SW480 (cell line): ENCODE results near the gene MMP7.
"Not testable (repeated sequence)": the region's sequence is repeated elsewhere in the genome, so short reads cannot be mapped to it uniquely, and the experiment has no call there.

Experiments used
- DNase-seq: peaks from one replicate; pipeline ENCODE4 v3.0.0-alpha.2; 2016; ENCODE audit warnings: low spot score

MMP7 gene

GRCh38 chr11:102539567-102539966 lies 9.0 kb upstream of the MMP7 start:
- DNase-seq: peak; percentile 73

DNA sequence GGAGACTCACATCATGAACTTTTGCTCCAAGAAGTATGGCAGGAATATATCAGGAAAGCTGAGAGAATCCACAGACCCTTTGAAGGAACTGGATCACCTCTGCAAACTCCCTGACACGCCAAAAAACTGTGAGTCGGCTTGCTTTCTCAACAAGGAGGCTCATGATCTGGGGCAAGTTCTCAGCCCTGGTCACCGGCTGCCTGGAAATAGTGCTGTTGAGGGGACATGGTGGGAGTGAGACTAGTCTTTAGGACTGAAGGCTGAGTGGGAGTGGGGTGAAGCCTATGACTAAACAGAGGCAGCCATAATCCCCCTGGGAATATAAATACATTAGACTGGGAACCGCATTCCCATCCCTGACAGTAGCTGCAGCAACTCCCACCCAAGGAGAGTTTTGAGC lies 8.4 kb upstream of the MMP7 start:
- peak; percentile 11 for DNase-seq

DNA sequence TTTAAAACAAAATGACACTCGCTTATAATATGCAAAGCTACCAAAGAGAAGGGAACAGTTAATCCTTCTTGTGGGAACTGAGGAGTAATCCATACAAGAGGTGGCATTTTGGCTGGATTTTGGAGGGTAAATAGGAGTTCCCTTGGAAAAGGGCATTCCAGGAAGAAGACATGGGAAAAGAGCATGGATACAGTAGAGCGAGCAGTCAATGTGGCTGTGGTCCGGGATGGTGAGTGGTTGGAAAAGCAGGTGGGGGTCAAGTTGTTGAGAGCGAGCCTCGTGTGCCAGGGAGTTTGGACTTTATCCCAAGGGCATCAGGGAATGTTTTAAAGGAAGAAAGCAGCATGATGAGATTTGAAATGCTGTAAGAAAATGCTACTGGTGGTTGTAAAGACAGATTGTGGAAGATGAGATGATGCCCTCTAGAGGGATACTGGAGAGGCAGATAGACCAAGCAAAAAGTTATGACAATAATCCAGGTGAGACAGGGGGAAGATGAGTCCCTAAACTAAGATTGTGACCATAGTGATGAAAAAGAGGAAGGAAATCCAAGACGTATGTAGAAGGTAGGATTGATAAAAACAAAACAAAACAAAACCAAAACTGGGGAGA lies 3.8 kb upstream of the MMP7 start:
- peak; percentile 11 for DNase-seq

DNA sequence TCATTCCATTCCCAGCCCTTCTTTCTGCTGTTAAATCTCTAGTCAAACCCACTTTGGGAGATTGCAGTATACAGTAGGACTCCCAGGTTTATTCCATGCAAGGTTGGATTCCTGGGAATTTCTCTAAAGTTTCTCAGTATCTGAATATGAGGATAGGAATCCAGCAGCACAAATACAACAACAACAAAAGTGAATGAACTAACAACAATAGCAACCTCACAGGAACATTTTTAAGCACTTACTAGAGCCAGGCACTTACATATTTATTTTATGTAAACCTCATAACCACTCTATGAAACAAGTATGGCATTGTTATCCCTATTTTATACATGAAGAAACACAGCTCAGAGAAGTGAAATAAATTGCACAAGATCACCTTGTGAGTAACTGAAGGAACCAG lies 1.9 kb downstream of the MMP7 start:
- DNase-seq: no peak

DNA sequence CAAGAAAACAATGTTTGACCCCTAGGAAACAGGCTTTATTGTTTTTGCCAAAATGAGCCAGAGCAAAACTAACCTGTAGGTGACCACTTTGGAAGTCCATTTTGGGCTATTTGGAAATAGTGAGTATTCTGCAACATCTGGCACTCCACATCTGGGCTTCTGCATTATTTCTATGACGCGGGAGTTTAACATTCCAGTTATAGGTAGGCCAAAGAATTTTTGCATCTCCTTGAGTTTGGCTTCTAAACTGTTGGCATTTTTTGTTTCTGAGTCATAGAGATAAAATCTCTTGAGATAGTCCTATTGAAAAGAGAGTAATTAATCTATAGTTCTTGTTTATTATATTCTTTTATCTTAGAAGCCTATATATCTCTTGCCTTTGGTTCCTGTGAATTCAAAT lies 2.9 kb downstream of the MMP7 start:
- DNase-seq: no peak

GRCh38 chr11:102527041-102527440 lies 3.5 kb downstream of the MMP7 start:
- DNase-seq: no peak

DNA sequence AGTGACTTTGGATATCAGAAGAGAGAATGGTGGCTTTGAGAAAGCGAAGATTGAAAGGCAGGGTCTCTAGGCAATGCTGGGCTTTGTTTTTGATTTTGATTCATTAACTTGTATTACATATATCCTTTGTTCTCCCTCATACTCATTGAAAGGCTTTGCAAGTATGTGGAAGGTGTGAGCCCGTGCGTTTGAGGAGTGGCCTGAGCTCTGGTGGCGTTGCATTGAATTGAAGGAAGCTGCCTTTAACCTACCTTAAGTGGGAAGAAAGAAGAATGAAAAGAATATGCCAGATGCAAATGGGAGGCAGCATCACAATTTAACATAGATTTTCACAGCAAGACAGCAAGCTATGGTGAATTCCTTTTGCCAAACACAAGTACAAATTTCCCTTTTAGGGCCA lies 6.7 kb downstream of the MMP7 start:
- DNase-seq: no peak

GRCh38 chr11:102523189-102523570 lies 7.4 kb downstream of the MMP7 start:
- DNase-seq: no peak

GRCh38 chr11:102522312-102523188 lies 8.0 kb downstream of the MMP7 start:
- DNase-seq: no peak

GRCh38 chr11:102521121-102521520 lies 9.4 kb downstream of the MMP7 start:
- DNase-seq: no peak

DNA sequence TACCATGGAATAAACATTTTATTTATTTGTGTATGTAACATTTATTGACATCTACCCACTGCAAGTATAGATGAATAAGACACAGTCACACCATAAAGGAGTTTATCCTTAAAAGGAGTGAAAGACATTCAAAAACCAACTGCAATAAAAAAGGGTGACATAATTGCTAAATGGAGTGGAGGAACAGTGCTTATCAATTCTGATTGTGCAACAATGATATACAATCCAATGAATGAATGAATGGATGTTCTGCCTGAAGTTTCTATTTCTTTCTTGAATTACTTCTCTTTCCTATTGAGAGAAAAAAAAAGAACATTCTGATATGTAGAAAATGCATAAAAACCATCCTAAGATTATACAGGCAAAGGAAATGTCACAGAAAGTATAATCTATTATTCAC lies 10.0 kb downstream of the MMP7 start:
- DNase-seq: no peak

DNA sequence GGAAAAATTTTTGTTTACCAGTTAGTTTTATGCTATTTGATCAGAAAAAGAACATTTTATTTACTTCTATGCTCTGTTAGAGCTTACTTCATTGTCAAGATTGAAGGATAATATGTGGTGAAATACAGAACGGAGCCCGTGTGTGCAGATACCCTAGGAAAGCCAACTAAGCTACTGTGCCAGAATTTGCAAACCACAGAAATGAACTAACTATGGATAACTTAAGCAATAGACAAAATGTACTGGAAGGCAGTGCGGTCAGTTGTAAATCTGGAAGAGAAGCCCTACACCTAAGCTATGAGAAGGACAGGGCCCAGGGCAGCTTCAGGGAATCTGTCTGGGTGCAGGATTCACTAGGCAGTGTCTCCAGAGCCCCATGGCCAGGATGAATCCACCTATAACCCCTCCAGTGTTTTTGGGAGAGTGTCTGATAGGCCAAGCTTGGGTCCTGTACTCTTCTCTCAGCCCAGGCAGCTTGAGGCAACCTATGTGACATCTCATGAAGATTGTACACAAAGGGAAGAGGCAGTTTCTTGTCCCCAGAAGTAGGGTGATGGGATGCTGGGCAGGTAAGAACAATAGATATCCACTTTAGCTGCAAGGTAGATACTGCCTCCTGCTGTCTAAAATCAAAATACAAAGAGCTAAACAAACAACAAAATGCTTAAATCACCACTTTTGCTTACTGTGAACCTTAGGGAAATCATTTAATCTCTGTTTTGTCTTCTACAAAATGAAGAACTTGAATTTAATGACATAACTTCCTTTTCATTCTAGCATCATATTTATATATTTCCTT lies 12.1 kb downstream of the MMP7 start:
- DNase-seq: no peak

GRCh38 chr11:102517670-102518069 lies 12.9 kb downstream of the MMP7 start:
- no peak for DNase-seq

DNA sequence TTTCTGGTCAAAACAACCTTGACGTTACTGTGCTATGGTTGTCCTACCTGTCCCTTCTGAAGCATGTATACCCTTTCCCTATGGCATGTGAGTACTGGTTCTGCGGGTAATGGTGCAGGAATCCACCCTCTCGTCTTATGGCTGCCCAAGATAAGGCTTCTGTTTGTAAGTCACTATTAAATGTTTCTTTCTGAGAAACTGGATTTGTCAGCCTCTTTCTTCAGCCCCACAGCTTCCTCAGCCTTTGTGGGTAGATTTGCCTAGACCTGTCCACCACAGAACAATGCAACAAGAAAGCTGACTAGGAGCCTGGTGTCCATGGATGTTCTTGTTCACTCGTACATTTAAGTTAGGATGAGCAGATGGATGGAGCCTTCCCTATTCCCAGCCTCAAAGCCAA lies 14.4 kb downstream of the MMP7 start:
- no peak for DNase-seq

- no peak for DNase-seq
These were observed 16.7 kb downstream of the MMP7 start for GRCh38 chr11:102513869-102514268.

GRCh38 chr11:102510439-102511135 lies 20.0 kb downstream of the MMP7 start:
- no peak for DNase-seq

GRCh38 chr11:102502831-102503230 lies 27.7 kb downstream of the MMP7 start:
- DNase-seq: not testable (repeated sequence)

DNA sequence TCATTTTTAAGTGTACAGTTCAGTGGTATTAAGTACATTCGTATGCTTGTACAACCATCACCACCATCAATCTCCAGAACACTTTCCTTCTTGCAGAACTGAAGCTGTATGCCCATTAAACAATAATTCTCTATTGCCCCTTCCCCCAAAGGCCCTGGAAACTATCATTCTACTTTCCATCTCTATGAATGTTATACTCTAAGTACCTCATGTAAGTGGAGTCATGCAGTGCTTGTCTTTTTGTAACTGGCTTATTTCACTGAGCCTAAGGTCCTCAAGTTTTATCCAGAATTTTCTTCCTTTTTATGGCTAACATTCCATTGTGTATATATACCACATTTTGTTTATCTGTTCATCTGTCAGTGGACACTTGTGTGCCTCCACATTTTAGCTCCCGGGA lies 29.7 kb downstream of the MMP7 start:
- DNase-seq: no peak

DNA sequence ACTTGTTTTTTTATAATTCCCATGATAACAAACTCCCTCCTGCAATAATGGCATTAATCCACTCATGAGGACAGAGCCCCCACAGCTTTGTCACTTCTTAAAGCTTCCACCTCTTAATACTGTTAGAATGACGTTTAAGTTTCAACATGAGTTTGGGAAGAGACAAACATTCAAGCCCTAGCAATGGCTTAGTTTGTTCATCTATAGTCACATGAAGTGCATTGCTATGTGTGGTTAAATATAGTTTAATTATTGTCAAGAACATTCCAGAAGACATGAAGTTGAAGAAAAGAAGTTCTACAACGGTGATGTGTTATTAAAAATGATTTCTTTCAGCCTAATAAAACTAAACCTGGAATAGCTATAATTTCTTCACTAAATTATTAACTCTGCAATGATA lies 30.6 kb downstream of the MMP7 start:
- DNase-seq: no peak

DNA sequence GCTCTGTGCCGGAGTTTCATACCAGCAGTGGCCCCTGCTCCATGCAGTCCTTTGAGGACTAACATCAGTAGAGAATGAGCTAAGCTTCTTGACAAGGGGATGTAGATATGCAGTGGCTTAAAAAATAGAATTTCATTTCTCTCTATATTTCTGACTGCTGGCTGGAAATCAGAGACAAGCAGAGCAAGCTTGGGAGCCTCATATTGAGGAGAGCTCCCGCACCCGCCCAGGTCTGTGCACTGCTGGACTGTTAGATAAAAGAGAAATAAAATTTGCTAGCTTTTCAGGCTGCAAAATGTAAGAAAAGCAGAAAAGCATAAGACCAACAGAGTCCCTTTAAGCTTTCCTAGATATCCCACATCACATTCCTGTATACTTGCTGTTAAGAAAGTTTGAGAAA lies 31.4 kb downstream of the MMP7 start:
- no peak for DNase-seq

DNA sequence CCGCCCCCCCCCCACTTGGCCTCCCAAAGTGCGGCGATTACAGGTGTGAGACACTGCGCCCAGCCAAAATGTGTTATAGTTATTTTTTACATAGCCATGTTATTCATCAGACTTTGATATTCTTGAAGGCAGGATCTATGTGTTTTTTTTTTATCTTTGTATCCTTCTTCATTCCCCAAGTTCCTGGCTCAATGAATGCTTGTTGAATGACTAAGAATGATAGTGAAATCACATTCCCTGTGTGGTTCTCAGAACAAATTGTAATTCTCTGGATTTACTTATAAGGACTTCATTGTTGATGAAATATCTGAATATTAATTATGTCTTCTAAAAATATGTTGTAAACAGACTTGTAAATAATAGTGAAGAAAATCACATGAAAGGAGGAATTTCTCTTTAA lies 33.5 kb downstream of the MMP7 start:
- no peak for DNase-seq
